Hepatocyte (in vitro differentiated cells): ENCODE data around the gene SLFN14. TPM values are rescaled to one million over a fixed set of nuclear protein-coding genes. Genes with fewer than 3 reads are reported as not detected.

Experiments used
- DNase-seq: peaks from one replicate; pipeline ENCODE4 v3.0.0-alpha.2; 2016; ENCODE audit warnings: low spot score
- H2AFZ ChIP-seq: fragments of 200-600 bp; sonication (generic); 2 replicates; pipeline ENCODE4 v1.6.0; 2016; ENCODE audit warnings: antibody characterized with exemption, mild to moderate bottlenecking
- H3K27ac ChIP-seq: fragments of 200-600 bp; sonication (generic); 2 replicates; pipeline ENCODE4 v1.5.1; 2016; ENCODE audit warnings: mild to moderate bottlenecking
- H3K27me3 ChIP-seq: fragments of 200-600 bp; sonication (generic); 2 replicates; pipeline ENCODE4 v1.6.1; 2016
- H3K36me3 ChIP-seq: fragments of 200-600 bp; sonication (generic); replicated peaks from 2 replicates; pipeline ENCODE4 v1.5.1; 2016; ENCODE audit warnings: low read depth; ENCODE audit not compliant: insufficient read depth
- H3K4me1 ChIP-seq: fragments of 200-600 bp; sonication (generic); 2 replicates; pipeline ENCODE4 v1.5.1; 2016; ENCODE audit warnings: mild to moderate bottlenecking, moderate library complexity; ENCODE audit not compliant: insufficient read depth
- H3K4me2 ChIP-seq: fragments of 200-600 bp; sonication (generic); 2 replicates; pipeline ENCODE4 v1.6.0; 2016
- H3K4me3 ChIP-seq: fragments of 200-600 bp; sonication (generic); 2 replicates; pipeline ENCODE4 v1.5.1; 2016; ENCODE audit warnings: mild to moderate bottlenecking
- H3K79me2 ChIP-seq: fragments of 200-600 bp; sonication (generic); 2 replicates; pipeline ENCODE4 v1.6.0; 2017; ENCODE audit warnings: mild to moderate bottlenecking
- H3K9me2 ChIP-seq: fragments of 200-600 bp; sonication (generic); replicated peaks from 2 replicates; pipeline ENCODE4 v1.6.0; 2017; ENCODE audit warnings: mild to moderate bottlenecking; ENCODE audit not compliant: insufficient read depth
- H3K9me3 ChIP-seq: fragments of 200-600 bp; sonication (generic); 2 replicates; pipeline ENCODE4 v1.5.1; 2016; ENCODE audit warnings: low read depth, mild to moderate bottlenecking
- H4K20me1 ChIP-seq: fragments of 200-600 bp; sonication (generic); 2 replicates; pipeline ENCODE4 v1.6.0; 2016; ENCODE audit warnings: mild to moderate bottlenecking; ENCODE audit not compliant: insufficient read depth, poor library complexity, severe bottlenecking
- CTCF ChIP-seq: fragments of 200-600 bp; sonication (generic); IDR thresholded peaks from 2 replicates; pipeline ENCODE4 v1.5.1; 2016; ENCODE audit warnings: antibody characterized with exemption, mild to moderate bottlenecking; ENCODE audit not compliant: poor library complexity
- EZH2 ChIP-seq: fragments of 200-600 bp; sonication (generic); IDR thresholded peaks from 2 replicates; pipeline ENCODE4 v1.6.1; 2016; ENCODE audit warnings: antibody characterized with exemption, mild to moderate bottlenecking, borderline replicate concordance
- EZH2phosphoT487 ChIP-seq: fragments of 200-600 bp; sonication (generic); IDR thresholded peaks from one replicate; pipeline ENCODE4 v1.6.1; 2018; ENCODE audit warnings: antibody characterized with exemption, mild to moderate bottlenecking, low read depth, moderate library complexity; ENCODE audit not compliant: unreplicated experiment, severe bottlenecking
- WGBS: methylation state at CpG from one replicate; pipeline ENCODE4 v1.1.6; 2016; ENCODE audit warnings: low lambda C conversion rate; ENCODE audit errors: missing lambda C conversion rate; 5-methylcytosine and 5-hydroxymethylcytosine counted together
- polyA plus RNA-seq: library from polyadenylated mRNA; unstranded; fragments of >200 nt; fragmentation: Nextera tagmentation; extraction: Ambion mirVana; gene quantifications from 2 replicates; pipeline ENCODE4 v1.2.1, GENCODE V29; 2016
- total RNA-seq: library from RNA; depleted of rRNA; stranded (reverse); fragments of >200 nt; gene quantifications from 2 replicates; pipeline ENCODE4 v1.2.3, GENCODE V29; 2014

SLFN14 gene
- total RNA-seq = not detected in 2 replicates
- not detected in 2 replicates for polyA plus RNA-seq

- Histone ChIP-seq H3K79me2 (no peaks in the 10 kb centered on the region), H3K9me3 (no peaks in the 10 kb centered on the region), H3K36me3 (no peaks in the 10 kb centered on the region), H3K4me3 (no peak within 1 kb of the TSS), H3K4me1 (no peaks in the 10 kb centered on the region), H2AFZ (no peak within 1 kb of the TSS), H3K9me2 (no peaks in the 10 kb centered on the region), H3K27ac (no peak within 1 kb of the TSS), H3K27me3 (peaks cover 19% of the 10 kb centered on the region), H4K20me1 (no peaks in the 10 kb centered on the region), H3K4me2 (no peak within 1 kb of the TSS)
- 57% methylated on average over 3 of the region's 3 CpGs for WGBS
- no peak for DNase-seq
- TF ChIP-seq EZH2phosphoT487 (no peak), EZH2 (no peak), CTCF (no peak)
Observed at GRCh38 chr17:35560703-35561102, at the start of gene SLFN14. Gene SLFN14, minus strand, starts transcription at chr17:35560819. Its CDS starts 2,757 bp downstream, at chr17:35558062.

DNA sequence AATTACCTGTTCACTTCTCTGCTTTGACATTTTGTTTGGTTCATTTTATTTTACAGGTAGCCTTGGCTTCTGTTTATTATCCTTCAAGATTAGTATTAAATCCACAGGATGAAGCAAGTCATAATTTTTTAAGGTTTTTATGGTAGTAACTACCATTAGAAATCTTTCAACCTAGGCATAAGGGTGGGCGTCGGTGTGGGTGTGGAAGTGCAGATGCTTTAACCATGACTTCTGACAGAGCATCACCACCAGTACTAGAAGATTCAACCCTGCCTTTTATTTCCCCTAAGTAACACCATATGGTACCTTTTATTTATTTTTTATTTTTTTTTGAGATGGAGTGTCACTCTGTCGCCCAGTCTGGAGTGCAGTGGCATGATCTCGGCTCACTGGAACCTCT lies 49.2 kb upstream of the SLFN14 start:
- Histone ChIP-seq H3K4me3 (no peak overlapping the region), H3K9me3 (no peaks in the 10 kb centered on the region), H3K27me3 (no peaks in the 10 kb centered on the region), H3K36me3 (no peaks in the 10 kb centered on the region), H3K4me2 (no peak overlapping the region), H3K79me2 (peaks cover 12% of the 10 kb centered on the region), H3K9me2 (no peaks in the 10 kb centered on the region), H3K4me1 (no peaks in the 10 kb centered on the region), H4K20me1 (peaks cover 3% of the 10 kb centered on the region), H2AFZ (no peak overlapping the region), H3K27ac (no peak overlapping the region)
- no peak for DNase-seq
- TF ChIP-seq EZH2 (no peak), EZH2phosphoT487 (no peak), CTCF (no peak)
- 99% methylated on average over 4 of the region's 4 CpGs for WGBS

- no peak for DNase-seq
Observed at GRCh38 chr17:35607239-35607847, 46.7 kb upstream of the SLFN14 start.

More at GRCh38 chr17:35607239-35607847, 46.7 kb upstream of the SLFN14 start:
- H3K4me1 ChIP-seq = no peaks in the 10 kb centered on the region
- no peaks in the 10 kb centered on the region for H3K27me3 ChIP-seq
- WGBS = 82% methylated on average over 3 of the region's 3 CpGs
- H3K36me3 ChIP-seq = no peaks in the 10 kb centered on the region
- H3K4me3 ChIP-seq = no peak overlapping the region
- H3K9me2 ChIP-seq = no peaks in the 10 kb centered on the region
- H3K9me3 ChIP-seq = no peaks in the 10 kb centered on the region
- H3K79me2 ChIP-seq = no peaks in the 10 kb centered on the region
- no peaks in the 10 kb centered on the region for H4K20me1 ChIP-seq
- peak overlapping the region; percentile 2 for H3K27ac ChIP-seq
- no peak overlapping the region for H2AFZ ChIP-seq
- no peak overlapping the region for H3K4me2 ChIP-seq
- TF ChIP-seq EZH2 = no peak
- no peak for TF ChIP-seq EZH2phosphoT487
- no peak for TF ChIP-seq CTCF
